HL-60 (cell line): Measurements from ENCODE around the gene FSTL4.

Source experiments
- CTCF ChIP-seq: IDR thresholded peaks from one replicate; pipeline ENCODE4 v1.5.1; 2011; ENCODE audit warnings: low read length, control low read depth, inconsistent platforms; ENCODE audit not compliant: insufficient read depth
- GABPA ChIP-seq: IDR thresholded peaks from 2 replicates; pipeline ENCODE4 v1.6.1; 2012; ENCODE audit warnings: low read depth
- POLR2AphosphoS5 ChIP-seq: IDR thresholded peaks from 2 replicates; pipeline ENCODE4 v1.6.1; 2012; ENCODE audit warnings: low read depth
- REST ChIP-seq: IDR thresholded peaks from 2 replicates; pipeline ENCODE4 v1.6.1; 2012; ENCODE audit warnings: low read depth; ENCODE audit not compliant: insufficient replicate concordance

- no peak for TF ChIP-seq CTCF
- no peak for TF ChIP-seq REST
- TF ChIP-seq POLR2AphosphoS5 = no peak
- TF ChIP-seq GABPA = no peak
These were observed 191.7 kb downstream of the FSTL4 start for GRCh38 chr5:133420440-133421301.
